HepG2 (cell line): ENCODE results near the gene ONECUT1. TPM values are rescaled to one million over a fixed set of nuclear protein-coding genes. Genes with fewer than 3 reads are reported as not detected.

Experiments used
- CENPT ChIP-seq: sonication (generic); formaldehyde crosslinking; IDR thresholded peaks from 2 replicates; pipeline ENCODE4 v1.8.0; 2022; ENCODE audit warnings: low read depth, mild to moderate bottlenecking, moderate library complexity, missing genetic modification reagents
- CREB1 ChIP-seq, 2 experiments: fragments of 450-650 bp in 1 of 2; IDR thresholded peaks; 2 replicates each; pipeline ENCODE4 v1.6.1; 2016 to 2017; ENCODE audit warnings: control low read depth in 1 of 2, mild to moderate bottlenecking in 1 of 2, missing compliant biosample characterization in 1 of 2, missing genetic modification characterization in 1 of 2
- HNF4G ChIP-seq, 2 experiments: sonication (generic) in 1 of 2; formaldehyde crosslinking in 1 of 2; IDR thresholded peaks; 2 replicates each; pipeline versions ENCODE4 v1.4.0 to v1.6.1; 2011 to 2020; ENCODE audit warnings: borderline replicate concordance in 2 of 2, low read depth in 2 of 2, mild to moderate bottlenecking in 2 of 2, low read length in 1 of 2, missing genetic modification reagents in 1 of 2, moderate library complexity in 1 of 2
- HNRNPK ChIP-seq: fragments of 200-400 bp; formaldehyde crosslinking; IDR thresholded peaks from 2 replicates; pipeline ENCODE4 v1.6.1; 2018; ENCODE audit warnings: low read length, low read depth, moderate library complexity, mild to moderate bottlenecking; ENCODE audit not compliant: poor library complexity, severe bottlenecking
- HOXD1 ChIP-seq: sonication (generic); formaldehyde crosslinking; IDR thresholded peaks from 2 replicates; pipeline ENCODE4 v1.5.0; 2020; ENCODE audit warnings: missing genetic modification reagents
- JDP2 ChIP-seq: sonication (generic); formaldehyde crosslinking; IDR thresholded peaks from 2 replicates; pipeline ENCODE4 v1.8.1; 2022; ENCODE audit warnings: missing genetic modification reagents, borderline replicate concordance
- KDM1A ChIP-seq: IDR thresholded peaks from 2 replicates; pipeline ENCODE4 v1.6.1; 2016; ENCODE audit warnings: missing compliant biosample characterization
- KDM2A ChIP-seq: sonication (generic); formaldehyde crosslinking; IDR thresholded peaks from 2 replicates; pipeline ENCODE4 v1.4.0; 2020; ENCODE audit warnings: low read depth, missing genetic modification reagents, borderline replicate concordance
- KDM5B ChIP-seq: sonication (generic); formaldehyde crosslinking; IDR thresholded peaks from 2 replicates; pipeline ENCODE4 v1.4.0; 2020; ENCODE audit warnings: missing genetic modification reagents, mild to moderate bottlenecking, borderline replicate concordance
- MAFF ChIP-seq: IDR thresholded peaks from 2 replicates; pipeline ENCODE4 v1.6.1; 2011; ENCODE audit warnings: low read depth, low read length, improper control_type of control experiment
- MED13 ChIP-seq: sonication (generic); formaldehyde crosslinking; IDR thresholded peaks from 2 replicates; pipeline ENCODE4 v1.5.0; 2020; ENCODE audit warnings: missing genetic modification reagents
- PRMT3 ChIP-seq: sonication (generic); formaldehyde crosslinking; IDR thresholded peaks from 2 replicates; pipeline ENCODE4 v1.8.1; 2022; ENCODE audit warnings: low read depth, mild to moderate bottlenecking, moderate library complexity, missing genetic modification reagents, borderline replicate concordance
- RBFOX2 ChIP-seq: fragments of 200-400 bp; formaldehyde crosslinking; IDR thresholded peaks from 2 replicates; pipeline ENCODE4 v1.6.1; 2017; ENCODE audit warnings: low read depth, mild to moderate bottlenecking, low read length
- SMARCC2 ChIP-seq: fragments of 450-650 bp; IDR thresholded peaks from 2 replicates; pipeline ENCODE4 v1.6.1; 2017; ENCODE audit warnings: antibody characterized with exemption, mild to moderate bottlenecking
- YEATS4 ChIP-seq: sonication (generic); formaldehyde crosslinking; IDR thresholded peaks from 2 replicates; pipeline ENCODE4 v1.4.0; 2020; ENCODE audit warnings: missing genetic modification reagents, borderline replicate concordance
- ZFP41 ChIP-seq: sonication (generic); formaldehyde crosslinking; IDR thresholded peaks from 2 replicates; pipeline ENCODE4 v1.4.0; 2020; ENCODE audit warnings: mild to moderate bottlenecking, missing genetic modification reagents, borderline replicate concordance
- ZFY ChIP-seq: sonication (generic); formaldehyde crosslinking; IDR thresholded peaks from 2 replicates; pipeline ENCODE4 v1.4.0; 2020; ENCODE audit warnings: missing genetic modification reagents
- ZNF124 ChIP-seq: sonication (generic); formaldehyde crosslinking; IDR thresholded peaks from 2 replicates; pipeline ENCODE4 v1.4.0; 2020; ENCODE audit warnings: missing genetic modification reagents
- ZNF143 ChIP-seq: sonication (generic); formaldehyde crosslinking; IDR thresholded peaks from 2 replicates; pipeline ENCODE4 v1.4.0; 2020; ENCODE audit warnings: missing genetic modification reagents
- ZNF30 ChIP-seq: sonication (generic); formaldehyde crosslinking; IDR thresholded peaks from 2 replicates; pipeline ENCODE4 v1.5.0; 2020; ENCODE audit warnings: mild to moderate bottlenecking, missing genetic modification reagents
- ZNF335 ChIP-seq: sonication (generic); formaldehyde crosslinking; IDR thresholded peaks from 2 replicates; pipeline ENCODE4 v1.4.0; 2020; ENCODE audit warnings: missing genetic modification reagents
- ZNF33B ChIP-seq: sonication (generic); formaldehyde crosslinking; IDR thresholded peaks from 2 replicates; pipeline ENCODE4 v1.5.1; 2020; ENCODE audit warnings: mild to moderate bottlenecking, missing genetic modification reagents
- ZNF501 ChIP-seq: sonication (generic); formaldehyde crosslinking; IDR thresholded peaks from 2 replicates; pipeline ENCODE4 v1.5.1; 2020; ENCODE audit warnings: mild to moderate bottlenecking, moderate library complexity, missing genetic modification reagents
- ZNF550 ChIP-seq: sonication (generic); formaldehyde crosslinking; IDR thresholded peaks from 2 replicates; pipeline ENCODE4 v1.4.0; 2020; ENCODE audit warnings: mild to moderate bottlenecking, missing genetic modification reagents, borderline replicate concordance
- ZNF556 ChIP-seq: sonication (generic); formaldehyde crosslinking; IDR thresholded peaks from 2 replicates; pipeline ENCODE4 v1.4.0; 2020; ENCODE audit warnings: mild to moderate bottlenecking, missing genetic modification reagents, borderline replicate concordance
- polyA plus RNA-seq, 8 experiments: library from polyadenylated mRNA; depleted of rRNA in 3 of 8; stranded (reverse) in 7 of 8; unstranded in 1 of 8; fragments of >200 nt; fragmentation: Illumina TruSeq in 4 of 8; extraction: Trizol in 4 of 8; gene quantifications; 2 replicates each; pipeline versions ENCODE4 v1.2.1 to v1.2.3, GENCODE V29; 2011 to 2016; ENCODE audit warnings: low read depth in 4 of 8, missing spikeins in 1 of 8, mixed read lengths in 1 of 8; ENCODE audit not compliant: insufficient read depth in 1 of 8
- total RNA-seq, 5 experiments: library from RNA; depleted of rRNA; stranded (reverse); fragments of >200 nt; fragmentation: Illumina TruSeq; extraction: Trizol; gene quantifications; 2 replicates each; pipeline ENCODE4 v1.2.3, GENCODE V29; 2016; ENCODE audit warnings: low read depth in 1 of 5
- TF ChIP-seq, protein P1 (sequence below): sonication (generic); formaldehyde crosslinking; IDR thresholded peaks from 2 replicates; pipeline ENCODE4 v1.4.0; 2020; ENCODE audit warnings: missing genetic modification reagents
- TF ChIP-seq, protein P2 (sequence below): sonication (generic); formaldehyde crosslinking; IDR thresholded peaks from 2 replicates; pipeline ENCODE4 v1.8.0; 2022; ENCODE audit warnings: mild to moderate bottlenecking, missing genetic modification reagents; ENCODE audit not compliant: insufficient replicate concordance

Gene ONECUT1
- total and polyA plus RNA-seq, 2 of the 13 experiments (the other 11 are each of a cell fraction or from before 2014, with no cell fraction given): 3.5 to 9.1 TPM

DNA sequence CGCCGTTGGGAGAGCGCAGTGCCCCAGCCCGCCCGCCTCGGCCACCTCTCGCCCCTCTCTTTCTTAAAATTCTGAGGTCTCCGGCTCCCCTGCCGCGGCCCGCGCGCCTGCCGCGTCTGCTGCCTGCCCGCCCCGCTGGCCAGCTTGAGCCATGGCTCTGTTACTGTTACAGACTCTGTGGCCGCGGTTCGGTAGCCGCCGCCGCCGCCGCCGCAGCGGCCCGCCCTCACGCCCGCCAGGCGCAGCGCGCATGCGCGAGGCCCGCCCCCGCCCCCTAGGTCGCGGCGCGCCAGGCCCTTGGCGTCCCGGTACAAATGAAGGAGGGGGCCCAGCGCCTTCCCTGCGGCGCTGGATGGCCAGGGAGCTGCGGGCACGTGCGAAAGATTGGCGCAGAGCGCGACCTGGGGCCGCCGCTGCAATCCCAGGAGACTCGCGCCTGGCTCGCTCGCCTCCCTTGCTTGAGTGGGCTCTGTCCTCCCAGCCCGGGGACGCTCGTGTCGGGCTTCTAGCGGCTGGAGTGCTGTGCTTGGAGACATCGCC is at the start of gene ONECUT1 (continued):
- no peak for TF ChIP-seq ZNF124
- TF ChIP-seq KDM5B (CRISPR knock-in tag): no peak
- no peak for TF ChIP-seq KDM1A (CRISPR knock-in tag)
- no peak for TF ChIP-seq JDP2 (CRISPR knock-in tag)
- TF ChIP-seq RBFOX2: peak; percentile 46; the same call in 1 of the 2 replicates
- no peak for TF ChIP-seq ZNF550 (CRISPR knock-in tag)
- TF ChIP-seq YEATS4 (CRISPR knock-in tag): peak; percentile 67; the same call in 1 of the 2 replicates
- peak; percentile 78 for TF ChIP-seq ZFY
- 0 out of 2 replicates have a peak, but pooled peaks have one; percentile 72 for TF ChIP-seq MED13 (CRISPR knock-in tag)
- TF ChIP-seq, protein P1, sequence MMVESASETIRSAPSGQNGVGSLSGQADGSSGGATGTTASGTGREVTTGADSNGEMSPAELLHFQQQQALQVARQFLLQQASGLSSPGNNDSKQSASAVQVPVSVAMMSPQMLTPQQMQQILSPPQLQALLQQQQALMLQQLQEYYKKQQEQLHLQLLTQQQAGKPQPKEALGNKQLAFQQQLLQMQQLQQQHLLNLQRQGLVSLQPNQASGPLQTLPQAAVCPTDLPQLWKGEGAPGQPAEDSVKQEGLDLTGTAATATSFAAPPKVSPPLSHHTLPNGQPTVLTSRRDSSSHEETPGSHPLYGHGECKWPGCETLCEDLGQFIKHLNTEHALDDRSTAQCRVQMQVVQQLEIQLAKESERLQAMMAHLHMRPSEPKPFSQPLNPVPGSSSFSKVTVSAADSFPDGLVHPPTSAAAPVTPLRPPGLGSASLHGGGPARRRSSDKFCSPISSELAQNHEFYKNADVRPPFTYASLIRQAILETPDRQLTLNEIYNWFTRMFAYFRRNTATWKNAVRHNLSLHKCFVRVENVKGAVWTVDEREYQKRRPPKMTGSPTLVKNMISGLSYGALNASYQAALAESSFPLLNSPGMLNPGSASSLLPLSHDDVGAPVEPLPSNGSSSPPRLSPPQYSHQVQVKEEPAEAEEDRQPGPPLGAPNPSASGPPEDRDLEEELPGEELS (CRISPR knock-in tag): no peak
- TF ChIP-seq PRMT3 (CRISPR knock-in tag): peak; percentile 63; the same call in 1 of the 2 replicates
- TF ChIP-seq ZNF33B (CRISPR knock-in tag): no peak
- no peak for TF ChIP-seq SMARCC2
- TF ChIP-seq, protein P2, sequence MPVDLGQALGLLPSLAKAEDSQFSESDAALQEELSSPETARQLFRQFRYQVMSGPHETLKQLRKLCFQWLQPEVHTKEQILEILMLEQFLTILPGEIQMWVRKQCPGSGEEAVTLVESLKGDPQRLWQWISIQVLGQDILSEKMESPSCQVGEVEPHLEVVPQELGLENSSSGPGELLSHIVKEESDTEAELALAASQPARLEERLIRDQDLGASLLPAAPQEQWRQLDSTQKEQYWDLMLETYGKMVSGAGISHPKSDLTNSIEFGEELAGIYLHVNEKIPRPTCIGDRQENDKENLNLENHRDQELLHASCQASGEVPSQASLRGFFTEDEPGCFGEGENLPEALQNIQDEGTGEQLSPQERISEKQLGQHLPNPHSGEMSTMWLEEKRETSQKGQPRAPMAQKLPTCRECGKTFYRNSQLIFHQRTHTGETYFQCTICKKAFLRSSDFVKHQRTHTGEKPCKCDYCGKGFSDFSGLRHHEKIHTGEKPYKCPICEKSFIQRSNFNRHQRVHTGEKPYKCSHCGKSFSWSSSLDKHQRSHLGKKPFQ: peak; percentile 59
- no peak for TF ChIP-seq ZFP41
- TF ChIP-seq HOXD1 (CRISPR knock-in tag): no peak
- no peak for TF ChIP-seq HNF4G (IDR thresholded peaks at IDR 0.05; ENCODE audit: borderline replicate concordance, low read depth, low read length)
- TF ChIP-seq HNF4G (CRISPR knock-in tag; IDR thresholded peaks at IDR 0.05; ENCODE audit: borderline replicate concordance, low read depth): no peak
- no peak for TF ChIP-seq CREB1 (IDR thresholded peaks at IDR 0.05)
- no peak for TF ChIP-seq CREB1 (CRISPR knock-in tag; IDR thresholded peaks at IDR 0.05)
- peak; percentile 58 for TF ChIP-seq KDM2A
- TF ChIP-seq ZNF30 (CRISPR knock-in tag): 0 out of 2 replicates have a peak, but pooled peaks have one; percentile 64
- no peak for TF ChIP-seq MAFF
- no peak for TF ChIP-seq CENPT (CRISPR knock-in tag)
- no peak for TF ChIP-seq ZNF335 (CRISPR knock-in tag)
- TF ChIP-seq HNRNPK: no peak
- TF ChIP-seq ZNF501 (CRISPR knock-in tag): no peak
- TF ChIP-seq ZNF143 (CRISPR knock-in tag): no peak; the same call in 1 of the 2 replicates
- TF ChIP-seq ZNF556 (CRISPR knock-in tag): 0 out of 2 replicates have a peak, but pooled peaks have one; percentile 5
